HEK293 (cell line): ENCODE measurements around the gene ZDHHC14.

Source experiments
- CTCF ChIA-PET: fragments of 350-600 bp; formaldehyde crosslinking; extraction: SDS; loops from one replicate; lab custom pipeline; 2021; ENCODE audit warnings: antibody characterized with exemption; lab: Yijun Ruan, JAX
- POLR2A ChIA-PET: fragments of 300-600 bp; formaldehyde crosslinking; extraction: SDS; loops from one replicate; lab custom pipeline; 2020; ENCODE audit warnings: antibody characterized with exemption, inconsistent platforms; lab: Yijun Ruan, JAX
- H3K27ac ChIP-seq: fragments of 200-500 bp; sonication (Bioruptor generic); 2 replicates; pipeline ENCODE4 v1.5.1; 2014; ENCODE audit warnings: low read depth, low read length, control low read depth, inconsistent platforms; ENCODE audit errors: extremely low read depth
- H3K36me3 ChIP-seq, 2 experiments: fragments of 200-500 bp in 1 of 2; sonication (Bioruptor generic) in 1 of 2; 1 replicate in 1 of 2; 2 replicates in 1 of 2; pipeline ENCODE4 v1.5.1; 2014 to 2017; ENCODE audit warnings: inconsistent platforms in 2 of 2, low read length in 2 of 2; ENCODE audit not compliant: control insufficient read depth in 2 of 2, insufficient read depth in 1 of 2
- H3K4me1 ChIP-seq: fragments of 200-500 bp; sonication (Bioruptor generic); 2 replicates; pipeline ENCODE4 v1.5.1; 2014; ENCODE audit warnings: mild to moderate bottlenecking, low read length, inconsistent platforms; ENCODE audit not compliant: control insufficient read depth, insufficient read depth
- H3K4me3 ChIP-seq: 2 replicates; pipeline ENCODE4 v1.5.1; 2011; ENCODE audit warnings: low read depth, mild to moderate bottlenecking, control low read depth, low read length, moderate library complexity
- H3K9me3 ChIP-seq: fragments of 200-500 bp; sonication (Bioruptor generic); 2 replicates; pipeline ENCODE4 v1.5.1; 2014; ENCODE audit warnings: low read depth, low read length, inconsistent platforms; ENCODE audit not compliant: control insufficient read depth, insufficient read depth
- GLI4 ChIP-seq: fragments of 450-650 bp; formaldehyde crosslinking; IDR thresholded peaks from 2 replicates; pipeline ENCODE4 v1.5.1; 2016; ENCODE audit warnings: missing biosample characterization, missing genetic modification characterization
- GLIS2 ChIP-seq: fragments of 450-650 bp; formaldehyde crosslinking; IDR thresholded peaks from 2 replicates; pipeline ENCODE4 v1.5.1; 2016; ENCODE audit warnings: missing biosample characterization, missing genetic modification characterization
- KLF16 ChIP-seq: fragments of 450-650 bp; formaldehyde crosslinking; IDR thresholded peaks from 2 replicates; pipeline ENCODE4 v1.5.1; 2017; ENCODE audit warnings: missing biosample characterization, missing genetic modification characterization
- MYNN ChIP-seq: fragments of 450-650 bp; formaldehyde crosslinking; IDR thresholded peaks from 2 replicates; pipeline ENCODE4 v1.5.1; 2016; ENCODE audit warnings: missing biosample characterization, missing genetic modification characterization, borderline replicate concordance
- REPIN1 ChIP-seq: fragments of 450-650 bp; formaldehyde crosslinking; IDR thresholded peaks from 2 replicates; pipeline ENCODE4 v1.5.1; 2017; ENCODE audit warnings: missing biosample characterization, missing genetic modification characterization, low read depth
- ZBTB20 ChIP-seq: fragments of 450-650 bp; formaldehyde crosslinking; IDR thresholded peaks from 2 replicates; pipeline ENCODE4 v1.5.1; 2016; ENCODE audit warnings: missing biosample characterization, missing genetic modification characterization
- ZFP41 ChIP-seq: fragments of 450-650 bp; formaldehyde crosslinking; IDR thresholded peaks from 2 replicates; pipeline ENCODE4 v1.5.1; 2016; ENCODE audit warnings: missing biosample characterization, missing genetic modification characterization, borderline replicate concordance
- ZNF112 ChIP-seq: fragments of 450-650 bp; formaldehyde crosslinking; IDR thresholded peaks from 2 replicates; pipeline ENCODE4 v1.5.0; 2017; ENCODE audit warnings: missing biosample characterization, missing genetic modification characterization
- ZNF138 ChIP-seq: fragments of 450-650 bp; formaldehyde crosslinking; IDR thresholded peaks from 2 replicates; pipeline ENCODE4 v1.5.1; 2016; ENCODE audit warnings: missing biosample characterization, missing genetic modification characterization, borderline replicate concordance
- ZNF223 ChIP-seq: fragments of 450-650 bp; formaldehyde crosslinking; IDR thresholded peaks from 2 replicates; pipeline ENCODE4 v1.5.1; 2016; ENCODE audit warnings: missing biosample characterization, missing genetic modification characterization
- ZNF324 ChIP-seq: fragments of 450-650 bp; formaldehyde crosslinking; IDR thresholded peaks from 2 replicates; pipeline ENCODE4 v1.5.1; 2016; ENCODE audit warnings: missing biosample characterization, missing genetic modification characterization
- ZNF394 ChIP-seq: fragments of 450-650 bp; formaldehyde crosslinking; IDR thresholded peaks from 2 replicates; pipeline ENCODE4 v1.5.1; 2016; ENCODE audit warnings: missing biosample characterization, missing genetic modification characterization, mild to moderate bottlenecking, moderate library complexity, borderline replicate concordance
- ZNF510 ChIP-seq: fragments of 450-650 bp; formaldehyde crosslinking; IDR thresholded peaks from 2 replicates; pipeline ENCODE4 v1.5.1; 2018; ENCODE audit warnings: mild to moderate bottlenecking, missing genetic modification characterization, missing biosample characterization; ENCODE audit not compliant: insufficient replicate concordance
- ZNF548 ChIP-seq: fragments of 450-650 bp; formaldehyde crosslinking; IDR thresholded peaks from 2 replicates; pipeline ENCODE4 v1.5.1; 2016; ENCODE audit warnings: missing biosample characterization, missing genetic modification characterization
- ZNF560 ChIP-seq: fragments of 450-650 bp; formaldehyde crosslinking; IDR thresholded peaks from 2 replicates; pipeline ENCODE4 v1.5.1; 2017; ENCODE audit warnings: missing biosample characterization, missing genetic modification characterization, borderline replicate concordance
- ZNF561 ChIP-seq: fragments of 450-650 bp; IDR thresholded peaks from 2 replicates; pipeline ENCODE4 v1.5.1; 2018; ENCODE audit warnings: missing biosample characterization, missing genetic modification characterization, borderline replicate concordance
- ZNF791 ChIP-seq: fragments of 450-650 bp; formaldehyde crosslinking; IDR thresholded peaks from 2 replicates; pipeline ENCODE4 v1.5.1; 2016; ENCODE audit warnings: missing biosample characterization, missing genetic modification characterization
- ZXDB ChIP-seq: fragments of 450-650 bp; formaldehyde crosslinking; IDR thresholded peaks from 2 replicates; pipeline ENCODE4 v1.5.1; 2016; ENCODE audit warnings: missing biosample characterization, missing genetic modification characterization
- TF ChIP-seq, protein P1 (sequence below): fragments of 450-650 bp; formaldehyde crosslinking; IDR thresholded peaks from 2 replicates; pipeline ENCODE4 v1.5.1; 2016; ENCODE audit warnings: missing biosample characterization, missing genetic modification characterization
- TF ChIP-seq, protein P2 (sequence below): fragments of 450-650 bp; IDR thresholded peaks from 2 replicates; pipeline ENCODE4 v1.5.1; 2018; ENCODE audit warnings: missing biosample characterization, missing genetic modification characterization
- TF ChIP-seq, protein P3 (sequence below): fragments of 450-650 bp; formaldehyde crosslinking; IDR thresholded peaks from 2 replicates; pipeline ENCODE4 v1.5.1; 2016; ENCODE audit warnings: missing biosample characterization, missing genetic modification characterization
- TF ChIP-seq, protein P4 (sequence below): fragments of 450-650 bp; IDR thresholded peaks from 2 replicates; pipeline ENCODE4 v1.5.1; 2018; ENCODE audit warnings: missing biosample characterization, mild to moderate bottlenecking, missing genetic modification characterization
- TF ChIP-seq, protein P5 (sequence below): fragments of 450-650 bp; formaldehyde crosslinking; IDR thresholded peaks from 2 replicates; pipeline ENCODE4 v1.5.1; 2016; ENCODE audit warnings: missing biosample characterization, missing genetic modification characterization

The ZDHHC14 gene

DNA sequence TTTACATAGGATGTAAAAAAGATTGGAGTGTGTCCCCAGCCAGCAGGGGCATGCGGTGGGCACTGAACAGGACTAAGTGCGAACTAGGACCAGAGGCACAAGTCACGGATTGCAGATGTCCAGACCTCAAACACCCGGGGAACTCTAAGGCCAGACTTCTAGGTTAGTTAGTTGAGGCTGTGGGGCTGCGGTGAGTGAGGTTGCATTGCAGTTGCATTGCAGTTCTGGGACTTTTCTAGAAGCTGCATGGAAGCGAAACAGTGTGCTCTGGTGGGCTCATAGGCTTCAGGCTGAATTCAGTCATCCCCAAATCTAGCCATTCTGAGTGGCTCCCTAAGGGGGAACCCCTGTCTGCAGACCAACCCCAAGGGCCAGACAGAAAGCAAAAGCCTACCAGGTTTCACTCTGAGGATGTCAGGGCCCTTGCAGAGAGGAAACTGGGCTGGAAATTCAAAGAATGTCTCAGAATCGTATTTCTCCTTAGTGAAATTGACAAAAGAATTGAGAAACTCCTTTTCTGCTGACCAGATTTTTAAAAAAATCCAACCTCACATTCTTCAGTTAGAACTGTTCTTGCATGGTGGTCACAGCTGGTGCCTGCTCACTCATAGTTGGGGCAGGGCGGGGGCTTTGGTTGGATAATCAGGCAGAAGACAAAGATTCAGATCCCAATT, 182.8 kb downstream of the ZDHHC14 start (continued):
- TF ChIP-seq ZNF223 (tag by site-specific recombination) = no peak
- no peak for TF ChIP-seq ZNF324
- TF ChIP-seq ZFP41 = no peak
- TF ChIP-seq, protein P1, sequence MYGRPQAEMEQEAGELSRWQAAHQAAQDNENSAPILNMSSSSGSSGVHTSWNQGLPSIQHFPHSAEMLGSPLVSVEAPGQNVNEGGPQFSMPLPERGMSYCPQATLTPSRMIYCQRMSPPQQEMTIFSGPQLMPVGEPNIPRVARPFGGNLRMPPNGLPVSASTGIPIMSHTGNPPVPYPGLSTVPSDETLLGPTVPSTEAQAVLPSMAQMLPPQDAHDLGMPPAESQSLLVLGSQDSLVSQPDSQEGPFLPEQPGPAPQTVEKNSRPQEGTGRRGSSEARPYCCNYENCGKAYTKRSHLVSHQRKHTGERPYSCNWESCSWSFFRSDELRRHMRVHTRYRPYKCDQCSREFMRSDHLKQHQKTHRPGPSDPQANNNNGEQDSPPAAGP (tag by site-specific recombination) = no peak

DNA sequence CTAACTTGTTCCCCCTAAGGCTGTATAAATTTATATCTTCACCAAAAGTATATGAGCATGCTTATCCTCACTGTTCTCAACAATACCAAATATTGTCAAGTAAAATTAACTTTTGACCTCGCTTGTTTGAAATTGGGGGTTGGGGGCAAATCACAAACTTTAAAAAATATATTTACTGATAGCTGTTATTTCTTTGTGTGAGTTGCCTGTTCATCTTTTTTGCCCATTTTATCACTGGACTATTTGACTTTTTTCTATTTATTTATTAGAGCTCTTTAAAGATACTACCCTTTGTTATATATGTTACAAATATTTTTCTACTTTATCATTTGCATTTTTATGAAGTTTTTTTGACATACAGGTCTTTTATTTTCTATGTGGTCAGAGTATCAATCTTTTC, 187.7 kb downstream of the ZDHHC14 start:
- Histone ChIP-seq H3K4me1 (no peaks in the 10 kb centered on the region), H3K27ac (no peak overlapping the region), H3K9me3 (no peaks in the 10 kb centered on the region), H3K4me3 (no peak overlapping the region), H3K36me3 (no peaks in the 10 kb centered on the region)
- ChIA-PET POLR2A (no interaction called here), CTCF (interaction anchor here (0.7 to 2.1 kb wide), 2 partner anchors 196 to 254 kb away, joined by 3 to 9 read pairs; no protein-coding TSS in a partner anchor)
- TF ChIP-seq KLF16 (tag by site-specific recombination) (no peak), ZNF791 (tag by site-specific recombination) (no peak), ZNF510 (tag by site-specific recombination) (no peak), MYNN (tag by site-specific recombination) (no peak), ZXDB (tag by site-specific recombination) (no peak), ZNF324 (no peak), ZNF394 (tag by site-specific recombination) (no peak), ZNF548 (tag by site-specific recombination) (no peak), REPIN1 (tag by site-specific recombination) (no peak), ZNF138 (no peak), GLI4 (no peak)
- TF ChIP-seq, protein P2, sequence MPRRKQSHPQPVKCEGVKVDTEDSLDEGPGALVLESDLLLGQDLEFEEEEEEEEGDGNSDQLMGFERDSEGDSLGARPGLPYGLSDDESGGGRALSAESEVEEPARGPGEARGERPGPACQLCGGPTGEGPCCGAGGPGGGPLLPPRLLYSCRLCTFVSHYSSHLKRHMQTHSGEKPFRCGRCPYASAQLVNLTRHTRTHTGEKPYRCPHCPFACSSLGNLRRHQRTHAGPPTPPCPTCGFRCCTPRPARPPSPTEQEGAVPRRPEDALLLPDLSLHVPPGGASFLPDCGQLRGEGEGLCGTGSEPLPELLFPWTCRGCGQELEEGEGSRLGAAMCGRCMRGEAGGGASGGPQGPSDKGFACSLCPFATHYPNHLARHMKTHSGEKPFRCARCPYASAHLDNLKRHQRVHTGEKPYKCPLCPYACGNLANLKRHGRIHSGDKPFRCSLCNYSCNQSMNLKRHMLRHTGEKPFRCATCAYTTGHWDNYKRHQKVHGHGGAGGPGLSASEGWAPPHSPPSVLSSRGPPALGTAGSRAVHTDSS (tag by site-specific recombination) = no peak
- TF ChIP-seq, protein P3, sequence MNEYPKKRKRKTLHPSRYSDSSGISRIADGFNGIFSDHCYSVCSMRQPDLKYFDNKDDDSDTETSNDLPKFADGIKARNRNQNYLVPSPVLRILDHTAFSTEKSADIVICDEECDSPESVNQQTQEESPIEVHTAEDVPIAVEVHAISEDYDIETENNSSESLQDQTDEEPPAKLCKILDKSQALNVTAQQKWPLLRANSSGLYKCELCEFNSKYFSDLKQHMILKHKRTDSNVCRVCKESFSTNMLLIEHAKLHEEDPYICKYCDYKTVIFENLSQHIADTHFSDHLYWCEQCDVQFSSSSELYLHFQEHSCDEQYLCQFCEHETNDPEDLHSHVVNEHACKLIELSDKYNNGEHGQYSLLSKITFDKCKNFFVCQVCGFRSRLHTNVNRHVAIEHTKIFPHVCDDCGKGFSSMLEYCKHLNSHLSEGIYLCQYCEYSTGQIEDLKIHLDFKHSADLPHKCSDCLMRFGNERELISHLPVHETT (tag by site-specific recombination) = no peak

DNA sequence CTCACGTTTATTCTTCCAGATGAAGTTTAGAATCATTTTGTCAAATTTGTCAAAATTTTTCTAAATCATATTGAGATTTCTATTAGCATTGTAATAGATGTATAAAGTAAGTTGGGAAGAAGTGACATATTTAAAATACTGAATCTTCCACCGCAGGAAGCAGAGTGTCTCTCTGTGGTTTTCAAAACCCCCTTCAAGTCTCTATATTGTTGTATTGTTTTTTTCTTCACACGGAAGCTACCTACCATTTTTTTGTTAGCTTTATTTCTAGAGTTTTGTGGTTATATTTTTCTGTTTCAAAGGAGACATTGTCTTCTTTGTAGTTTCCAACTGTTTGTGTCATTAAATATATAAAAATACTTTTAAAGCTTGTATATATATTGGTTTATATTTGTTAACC, 188.6 kb downstream of the ZDHHC14 start:
- Histone ChIP-seq H3K27ac (no peak overlapping the region), H3K9me3 (no peaks in the 10 kb centered on the region), H3K4me3 (no peak overlapping the region), H3K4me1 (no peaks in the 10 kb centered on the region), H3K36me3 (no peaks in the 10 kb centered on the region)
- TF ChIP-seq ZNF112 (tag by site-specific recombination) (no peak), ZNF560 (no peak), ZNF561 (tag by site-specific recombination) (no peak), GLIS2 (tag by site-specific recombination) (no peak), ZBTB20 (tag by site-specific recombination) (no peak)
- TF ChIP-seq, protein P1 (tag by site-specific recombination) = no peak
- TF ChIP-seq, protein P4, sequence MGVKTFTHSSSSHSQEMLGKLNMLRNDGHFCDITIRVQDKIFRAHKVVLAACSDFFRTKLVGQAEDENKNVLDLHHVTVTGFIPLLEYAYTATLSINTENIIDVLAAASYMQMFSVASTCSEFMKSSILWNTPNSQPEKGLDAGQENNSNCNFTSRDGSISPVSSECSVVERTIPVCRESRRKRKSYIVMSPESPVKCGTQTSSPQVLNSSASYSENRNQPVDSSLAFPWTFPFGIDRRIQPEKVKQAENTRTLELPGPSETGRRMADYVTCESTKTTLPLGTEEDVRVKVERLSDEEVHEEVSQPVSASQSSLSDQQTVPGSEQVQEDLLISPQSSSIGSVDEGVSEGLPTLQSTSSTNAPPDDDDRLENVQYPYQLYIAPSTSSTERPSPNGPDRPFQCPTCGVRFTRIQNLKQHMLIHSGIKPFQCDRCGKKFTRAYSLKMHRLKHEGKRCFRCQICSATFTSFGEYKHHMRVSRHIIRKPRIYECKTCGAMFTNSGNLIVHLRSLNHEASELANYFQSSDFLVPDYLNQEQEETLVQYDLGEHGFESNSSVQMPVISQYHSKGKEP (tag by site-specific recombination) = no peak
- TF ChIP-seq, protein P5, sequence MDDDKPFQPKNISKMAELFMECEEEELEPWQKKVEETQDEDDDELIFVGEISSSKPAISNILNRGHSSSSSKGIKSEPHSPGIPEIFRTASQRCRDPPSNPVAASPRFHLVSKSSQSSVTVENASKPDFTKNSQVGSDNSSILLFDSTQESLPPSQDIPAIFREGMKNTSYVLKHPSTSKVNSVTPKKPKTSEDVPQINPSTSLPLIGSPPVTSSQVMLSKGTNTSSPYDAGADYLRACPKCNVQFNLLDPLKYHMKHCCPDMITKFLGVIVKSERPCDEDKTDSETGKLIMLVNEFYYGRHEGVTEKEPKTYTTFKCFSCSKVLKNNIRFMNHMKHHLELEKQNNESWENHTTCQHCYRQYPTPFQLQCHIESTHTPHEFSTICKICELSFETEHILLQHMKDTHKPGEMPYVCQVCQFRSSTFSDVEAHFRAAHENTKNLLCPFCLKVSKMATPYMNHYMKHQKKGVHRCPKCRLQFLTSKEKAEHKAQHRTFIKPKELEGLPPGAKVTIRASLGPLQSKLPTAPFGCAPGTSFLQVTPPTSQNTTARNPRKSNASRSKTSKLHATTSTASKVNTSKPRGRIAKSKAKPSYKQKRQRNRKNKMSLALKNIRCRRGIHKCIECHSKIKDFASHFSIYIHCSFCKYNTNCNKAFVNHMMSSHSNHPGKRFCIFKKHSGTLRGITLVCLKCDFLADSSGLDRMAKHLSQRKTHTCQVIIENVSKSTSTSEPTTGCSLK (tag by site-specific recombination) = no peak
- CTCF ChIA-PET = interaction anchor here (0.7 to 2.1 kb wide), 2 partner anchors 255 to 456 kb away, joined by 5 to 9 read pairs; no protein-coding TSS in a partner anchor
- POLR2A ChIA-PET = no interaction called here
